Small intestine (tissue), 7 donors: ENCODE data around the gene KSR2. TPM values are rescaled to one million over a fixed set of nuclear protein-coding genes. Genes with fewer than 3 reads are reported as not detected.

Experiments
- DNase-seq, 2 donors: peaks; one replicate each; pipeline versions ENCODE4 v3.0.0 to v3.0.0-alpha.2; 2013
- FAIRE-seq: peaks from 2 replicates; lab custom pipeline; 2012; peaks lifted over from hg19 to GRCh38; lab: Jason Lieb, UNC
- H3K27ac ChIP-seq, 3 donors: one replicate each; pipeline ENCODE4 v1.5.1; 2013; ENCODE audit warnings: low read length in 2 of 3, mild to moderate bottlenecking in 2 of 3, control low read depth in 1 of 3, inconsistent platforms in 1 of 3, low read depth in 1 of 3, moderate library complexity in 1 of 3
- H3K27me3 ChIP-seq, 3 donors: one replicate each; pipeline ENCODE4 v1.6.1; 2013; ENCODE audit warnings: low read length in 3 of 3, inconsistent platforms in 1 of 3; ENCODE audit not compliant: control insufficient read depth in 3 of 3, insufficient read depth in 3 of 3
- H3K36me3 ChIP-seq, 3 donors: one replicate each; pipeline ENCODE4 v1.6.1; 2013; ENCODE audit warnings: low read length in 3 of 3, inconsistent platforms in 1 of 3, low read depth in 1 of 3, mild to moderate bottlenecking in 1 of 3, moderate library complexity in 1 of 3; ENCODE audit not compliant: control insufficient read depth in 3 of 3, insufficient read depth in 2 of 3
- H3K4me1 ChIP-seq, 3 donors: one replicate each; pipeline ENCODE4 v1.6.1; 2013; ENCODE audit warnings: low read length in 2 of 3, inconsistent platforms in 1 of 3, low read depth in 1 of 3, mild to moderate bottlenecking in 1 of 3, moderate library complexity in 1 of 3; ENCODE audit not compliant: control insufficient read depth in 3 of 3, insufficient read depth in 2 of 3
- H3K4me3 ChIP-seq, 3 donors: one replicate each; pipeline ENCODE4 v1.5.1; 2013; ENCODE audit warnings: low read length in 3 of 3, control low read depth in 1 of 3, inconsistent platforms in 1 of 3, low read depth in 1 of 3, mild to moderate bottlenecking in 1 of 3, moderate library complexity in 1 of 3
- H3K9me3 ChIP-seq, 2 donors: one replicate each; pipeline ENCODE4 v1.6.1; 2013; ENCODE audit warnings: low read depth in 1 of 2, low read length in 1 of 2; ENCODE audit not compliant: control insufficient read depth in 2 of 2, insufficient read depth in 1 of 2
- WGBS, 3 donors: extraction: QIAGEN DNeasy Blood & Tissue Kit; methylation state at CpG; one replicate each; pipeline ENCODE4 v1.1.7; 2013; 5-methylcytosine and 5-hydroxymethylcytosine counted together
- polyA plus RNA-seq, 4 donors: library from polyadenylated mRNA; stranded (reverse) in 3 of 4; unstranded in 1 of 4; fragments of 200-250 nt in 3 of 4; fragments of 120-200 nt in 1 of 4; gene quantifications; one replicate each; pipeline versions ENCODE4 v1.2.1 to v1.2.3, GENCODE V29; 2013
- donor health status: healthy with polysubstance abuse.
- donor health status: control.
- donor health status: control.
- donor health status: Bipolar disorder and iron deficiency.
- donor health status: healthy.

The KSR2 gene
- polyA plus RNA-seq, 4 donors: 0.16 to 0.33 TPM; not detected in 2

GRCh38 chr12:117963836-117964235 is 5.0 kb downstream of the KSR2 start:
- peaks cover 3 to 21% (median 10%) of the 10 kb centered on the region in 3 donors for H3K27me3 ChIP-seq
- no peak overlapping the region for H3K27ac ChIP-seq
- no peak for FAIRE-seq
- no peaks in the 10 kb centered on the region for H3K36me3 ChIP-seq
- H3K4me3 ChIP-seq: no peak overlapping the region
- WGBS, 3 donors: 87 to 94% (median 90%) methylated on average over 7 of the region's 7 CpGs
- no peak for DNase-seq
- no peaks in the 10 kb centered on the region for H3K9me3 ChIP-seq
- no peaks in the 10 kb centered on the region for H3K4me1 ChIP-seq

GRCh38 chr12:117936722-117937484 is 31.9 kb downstream of the KSR2 start:
- 39 to 56% (median 47%) methylated on average over 6 of the region's 6 CpGs for WGBS, 3 donors
- H3K9me3 ChIP-seq: no peaks in the 10 kb centered on the region
- DNase-seq (no peak), FAIRE-seq (no peak)
- no peak overlapping the region for H3K27ac ChIP-seq
- peaks cover 0 to 3% (median 0%) of the 10 kb centered on the region in 3 donors for H3K4me1 ChIP-seq
- H3K36me3 ChIP-seq: no peaks in the 10 kb centered on the region
- no peaks in the 10 kb centered on the region for H3K27me3 ChIP-seq
- H3K4me3 ChIP-seq: no peak overlapping the region

- DNase-seq (no peak), FAIRE-seq (no peak)
- Histone ChIP-seq H3K9me3 (no peaks in the 10 kb centered on the region), H3K4me1 (peaks cover 0 to 3% (median 0%) of the 10 kb centered on the region in 3 donors), H3K36me3 (no peaks in the 10 kb centered on the region), H3K27me3 (no peaks in the 10 kb centered on the region), H3K4me3 (no peak overlapping the region), H3K27ac (no peak overlapping the region)
- 30 to 67% (median 49%) methylated on average over 5 of the region's 5 CpGs for WGBS, 3 donors
Observed at GRCh38 chr12:117933545-117933944, 35.2 kb downstream of the KSR2 start.

GRCh38 chr12:117926391-117926899 is 42.3 kb downstream of the KSR2 start:
- Histone ChIP-seq H3K36me3 (no peaks in the 10 kb centered on the region), H3K27me3 (no peaks in the 10 kb centered on the region), H3K4me3 (no peak overlapping the region), H3K4me1 (no peaks in the 10 kb centered on the region), H3K27ac (no peak overlapping the region), H3K9me3 (no peaks in the 10 kb centered on the region)
- 69 to 76% (median 75%) methylated on average over 4 of the region's 4 CpGs for WGBS, 3 donors
- DNase-seq (no peak), FAIRE-seq (no peak)

GRCh38 chr12:117921929-117922777 is 46.6 kb downstream of the KSR2 start:
- DNase-seq (no peak), FAIRE-seq (no peak)
- no peaks in the 10 kb centered on the region for H3K9me3 ChIP-seq
- H3K36me3 ChIP-seq: no peaks in the 10 kb centered on the region
- H3K27me3 ChIP-seq: no peaks in the 10 kb centered on the region
- H3K4me1 ChIP-seq: no peaks in the 10 kb centered on the region
- no peak overlapping the region for H3K4me3 ChIP-seq
- WGBS, 3 donors: 55 to 68% (median 62%) methylated on average over 6 of the region's 6 CpGs
- H3K27ac ChIP-seq: no peak overlapping the region

GRCh38 chr12:117919479-117919878 is 49.3 kb downstream of the KSR2 start:
- H3K4me1 ChIP-seq: no peaks in the 10 kb centered on the region
- H3K4me3 ChIP-seq: no peak overlapping the region
- 55 to 83% (median 55%) methylated on average over 2 of the region's 2 CpGs for WGBS, 3 donors
- FAIRE-seq (no peak), DNase-seq (no peak)
- H3K36me3 ChIP-seq: no peaks in the 10 kb centered on the region
- no peaks in the 10 kb centered on the region for H3K27me3 ChIP-seq
- no peaks in the 10 kb centered on the region for H3K9me3 ChIP-seq
- no peak overlapping the region for H3K27ac ChIP-seq

- H3K9me3 ChIP-seq: peaks cover 0 to 3% of the 10 kb centered on the region in 2 donors
- 77 to 86% (median 86%) methylated on average over 4 of the region's 4 CpGs for WGBS, 3 donors
- DNase-seq (no peak), FAIRE-seq (no peak)
- H3K27ac ChIP-seq: no peak overlapping the region
- H3K27me3 ChIP-seq: no peaks in the 10 kb centered on the region
- no peak overlapping the region for H3K4me3 ChIP-seq
- no peaks in the 10 kb centered on the region for H3K4me1 ChIP-seq
- no peaks in the 10 kb centered on the region for H3K36me3 ChIP-seq
Observed at GRCh38 chr12:117914686-117915085, 54.1 kb downstream of the KSR2 start.

- Histone ChIP-seq H3K27me3 (no peaks in the 10 kb centered on the region), H3K9me3 (peaks cover 0 to 3% of the 10 kb centered on the region in 2 donors), H3K4me3 (no peak overlapping the region), H3K27ac (no peak overlapping the region), H3K36me3 (no peaks in the 10 kb centered on the region), H3K4me1 (no peaks in the 10 kb centered on the region)
- 79 to 80% (median 80%) methylated on average over 9 of the region's 9 CpGs for WGBS, 3 donors
- FAIRE-seq (no peak), DNase-seq (no peak)
Observed at GRCh38 chr12:117912756-117913155, 56.0 kb downstream of the KSR2 start.
